Ramos (cell line): ENCODE results near the gene RBM19.
"Not testable (repeated sequence)": the region's sequence is repeated elsewhere in the genome, so short reads cannot be mapped to it uniquely, and the experiment has no call there.

Experiments
- in situ Hi-C: fragments of 300-500 bp; cut with MboI; formaldehyde crosslinking; loops from one replicate; pipeline ENCODE4 v1.14.3; 2022; ENCODE audit warnings: low sequenced_read_pairs; ENCODE audit not compliant: unreplicated experiment

The RBM19 gene, protein sequence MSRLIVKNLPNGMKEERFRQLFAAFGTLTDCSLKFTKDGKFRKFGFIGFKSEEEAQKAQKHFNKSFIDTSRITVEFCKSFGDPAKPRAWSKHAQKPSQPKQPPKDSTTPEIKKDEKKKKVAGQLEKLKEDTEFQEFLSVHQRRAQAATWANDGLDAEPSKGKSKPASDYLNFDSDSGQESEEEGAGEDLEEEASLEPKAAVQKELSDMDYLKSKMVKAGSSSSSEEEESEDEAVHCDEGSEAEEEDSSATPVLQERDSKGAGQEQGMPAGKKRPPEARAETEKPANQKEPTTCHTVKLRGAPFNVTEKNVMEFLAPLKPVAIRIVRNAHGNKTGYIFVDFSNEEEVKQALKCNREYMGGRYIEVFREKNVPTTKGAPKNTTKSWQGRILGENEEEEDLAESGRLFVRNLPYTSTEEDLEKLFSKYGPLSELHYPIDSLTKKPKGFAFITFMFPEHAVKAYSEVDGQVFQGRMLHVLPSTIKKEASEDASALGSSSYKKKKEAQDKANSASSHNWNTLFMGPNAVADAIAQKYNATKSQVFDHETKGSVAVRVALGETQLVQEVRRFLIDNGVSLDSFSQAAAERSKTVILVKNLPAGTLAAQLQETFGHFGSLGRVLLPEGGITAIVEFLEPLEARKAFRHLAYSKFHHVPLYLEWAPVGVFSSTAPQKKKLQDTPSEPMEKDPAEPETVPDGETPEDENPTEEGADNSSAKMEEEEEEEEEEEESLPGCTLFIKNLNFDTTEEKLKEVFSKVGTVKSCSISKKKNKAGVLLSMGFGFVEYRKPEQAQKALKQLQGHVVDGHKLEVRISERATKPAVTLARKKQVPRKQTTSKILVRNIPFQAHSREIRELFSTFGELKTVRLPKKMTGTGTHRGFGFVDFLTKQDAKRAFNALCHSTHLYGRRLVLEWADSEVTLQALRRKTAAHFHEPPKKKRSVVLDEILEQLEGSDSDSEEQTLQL

DNA sequence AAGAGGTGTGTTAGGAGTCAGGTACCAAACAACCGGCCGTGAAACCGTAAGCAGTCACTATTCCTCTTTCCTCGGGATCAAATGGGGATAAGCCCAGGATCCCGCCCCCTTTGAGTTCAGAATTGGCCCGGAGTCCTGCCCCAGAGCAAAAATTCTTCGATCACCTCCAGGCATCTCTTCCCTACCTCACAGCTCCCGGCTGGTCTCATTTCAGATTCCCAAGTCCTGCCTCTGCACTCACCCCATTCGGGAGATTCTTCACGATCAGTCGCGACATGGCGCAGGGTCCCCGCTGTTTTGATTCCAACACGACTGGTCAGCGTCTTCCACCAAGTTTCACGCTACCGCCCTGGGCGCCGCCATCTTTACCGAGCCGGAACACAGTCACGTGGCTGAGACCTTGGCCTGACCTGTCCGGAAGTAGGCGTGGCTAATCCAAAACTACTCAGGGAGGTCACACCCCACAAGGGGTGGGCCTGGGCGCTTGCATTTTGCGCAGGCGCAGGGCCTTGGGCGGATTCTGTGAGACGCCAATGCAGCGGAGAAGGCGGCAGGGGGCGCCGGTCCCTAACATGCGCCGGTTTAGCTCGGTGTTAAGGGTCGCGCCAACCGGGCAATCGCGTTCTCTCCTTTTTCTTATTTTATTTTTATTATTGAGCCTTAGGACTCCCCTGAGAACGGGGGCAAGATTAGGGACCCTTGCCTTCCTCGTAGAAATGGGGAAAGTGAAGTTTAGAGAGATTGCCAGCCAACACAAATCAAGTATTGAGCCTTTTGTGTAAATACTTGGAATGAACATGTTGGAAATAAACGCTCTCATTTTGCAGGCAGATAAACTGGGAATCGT lies at the start of gene RBM19:
Gene RBM19, minus strand, starts transcription at position 375 of the 847 bp plus-strand sequence. Its CDS starts 98 bp downstream, at position 277.
- in situ Hi-C loops = no loop called here

DNA sequence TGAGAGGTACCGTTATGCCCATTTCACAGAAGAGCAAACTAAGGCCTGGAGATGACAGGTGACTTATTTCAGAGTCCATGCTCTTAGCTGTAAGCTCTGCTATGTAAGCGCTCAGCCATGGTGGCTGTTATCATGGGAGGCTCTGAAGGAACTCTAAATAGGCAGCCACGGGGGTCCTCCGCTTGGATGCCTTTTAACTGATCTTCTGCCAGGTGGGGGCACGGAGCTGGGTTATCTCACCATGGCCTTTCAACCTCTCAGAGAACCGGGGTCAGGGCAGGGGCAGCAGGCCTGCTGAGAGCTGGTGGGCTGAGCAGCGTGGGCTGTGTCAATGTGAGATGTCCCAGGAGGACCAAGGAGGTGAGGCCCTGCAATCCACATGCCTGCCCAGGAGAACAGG lies 49.7 kb upstream of the RBM19 start:
- in situ Hi-C loops = no loop called here

DNA sequence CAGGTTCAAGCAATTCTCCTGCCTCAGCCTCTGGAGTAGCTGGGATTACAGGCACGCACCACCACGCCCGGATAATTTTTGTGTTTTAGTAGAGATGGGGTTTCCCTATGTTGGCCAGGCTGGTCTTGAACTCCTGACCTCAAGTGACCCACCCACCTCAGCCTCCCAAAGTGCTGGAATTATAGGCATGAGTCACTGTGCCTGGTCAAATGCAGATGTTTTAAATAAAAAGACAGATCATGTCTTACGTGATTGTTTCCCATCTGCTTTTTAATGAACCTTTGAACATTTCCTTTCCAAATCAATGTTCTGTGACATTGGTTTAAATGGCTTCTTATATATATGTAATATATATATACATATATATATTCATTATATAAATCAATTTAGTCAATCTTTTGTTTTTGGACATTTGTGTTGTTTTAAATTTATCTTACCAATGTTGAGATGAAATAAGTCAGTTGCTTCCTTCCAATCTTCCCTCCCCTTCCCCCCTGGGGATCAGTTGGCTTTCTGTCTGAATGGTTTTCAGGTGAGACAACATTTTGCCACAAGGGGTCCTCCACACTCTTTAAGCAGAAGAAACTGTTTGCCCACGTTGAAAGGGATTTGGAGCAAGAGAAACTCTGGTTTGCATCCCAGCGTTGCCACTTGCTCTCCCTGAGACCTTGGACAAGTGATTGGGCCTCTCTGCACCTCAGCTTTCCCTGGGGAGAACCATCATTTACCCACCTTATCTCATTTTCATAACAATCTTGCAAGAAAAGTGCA lies 47.6 kb upstream of the RBM19 start:
- in situ Hi-C loops = no loop called here

DNA sequence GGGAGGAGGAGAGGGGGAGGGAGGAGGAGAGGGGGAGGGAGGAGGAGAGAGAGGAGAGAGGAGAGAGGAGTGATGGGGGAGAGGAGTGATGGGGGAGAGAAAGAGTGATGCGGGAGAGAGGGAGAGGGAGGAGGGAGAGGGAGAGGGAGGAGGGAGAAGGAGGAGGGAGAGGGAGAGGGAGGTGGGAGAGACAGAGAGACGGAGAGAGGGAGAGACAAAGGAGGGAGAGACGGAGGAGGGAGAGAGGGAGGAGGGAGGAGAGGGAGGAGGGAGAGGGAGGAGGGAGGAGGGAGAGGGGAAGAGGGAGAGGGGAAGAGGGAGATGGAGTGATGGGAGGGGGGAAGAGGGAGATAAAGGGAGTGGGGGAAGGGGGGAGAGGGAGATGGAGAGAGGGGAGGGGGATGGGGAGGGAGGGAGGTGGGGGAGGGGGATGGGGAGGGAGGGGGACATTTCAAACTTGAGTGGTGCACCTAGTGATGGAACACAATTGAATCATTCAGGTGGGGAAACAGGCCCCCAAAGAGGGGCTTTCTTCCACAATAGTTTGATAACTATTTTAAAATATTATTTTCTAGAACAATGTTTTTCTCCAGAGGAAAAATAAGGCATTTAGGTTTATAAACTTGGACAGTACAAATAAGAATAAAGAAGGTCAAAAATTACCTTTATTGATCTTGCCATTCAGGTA lies 46.8 kb upstream of the RBM19 start:
- in situ Hi-C loops = no loop called here

DNA sequence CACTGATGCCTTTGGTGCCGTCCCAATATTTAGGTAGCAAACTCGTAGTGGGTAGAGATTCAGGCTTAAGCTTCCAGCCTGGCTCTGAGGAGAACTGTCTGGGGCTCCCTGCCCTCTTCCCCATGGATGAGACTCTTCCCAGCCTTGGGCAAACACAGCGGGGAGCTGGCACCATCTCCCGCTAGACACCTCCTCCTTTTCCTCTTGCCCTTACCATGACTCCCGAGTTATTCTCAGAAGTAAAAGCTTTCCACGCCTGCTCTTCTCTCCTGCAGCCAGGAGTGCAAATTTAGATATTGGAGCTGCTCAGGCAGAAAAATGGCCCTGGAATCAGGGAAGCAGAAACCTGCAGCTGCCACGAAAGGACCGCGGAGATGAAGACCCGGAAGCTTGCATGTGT lies 45.6 kb upstream of the RBM19 start:
- in situ Hi-C loops = no loop called here

DNA sequence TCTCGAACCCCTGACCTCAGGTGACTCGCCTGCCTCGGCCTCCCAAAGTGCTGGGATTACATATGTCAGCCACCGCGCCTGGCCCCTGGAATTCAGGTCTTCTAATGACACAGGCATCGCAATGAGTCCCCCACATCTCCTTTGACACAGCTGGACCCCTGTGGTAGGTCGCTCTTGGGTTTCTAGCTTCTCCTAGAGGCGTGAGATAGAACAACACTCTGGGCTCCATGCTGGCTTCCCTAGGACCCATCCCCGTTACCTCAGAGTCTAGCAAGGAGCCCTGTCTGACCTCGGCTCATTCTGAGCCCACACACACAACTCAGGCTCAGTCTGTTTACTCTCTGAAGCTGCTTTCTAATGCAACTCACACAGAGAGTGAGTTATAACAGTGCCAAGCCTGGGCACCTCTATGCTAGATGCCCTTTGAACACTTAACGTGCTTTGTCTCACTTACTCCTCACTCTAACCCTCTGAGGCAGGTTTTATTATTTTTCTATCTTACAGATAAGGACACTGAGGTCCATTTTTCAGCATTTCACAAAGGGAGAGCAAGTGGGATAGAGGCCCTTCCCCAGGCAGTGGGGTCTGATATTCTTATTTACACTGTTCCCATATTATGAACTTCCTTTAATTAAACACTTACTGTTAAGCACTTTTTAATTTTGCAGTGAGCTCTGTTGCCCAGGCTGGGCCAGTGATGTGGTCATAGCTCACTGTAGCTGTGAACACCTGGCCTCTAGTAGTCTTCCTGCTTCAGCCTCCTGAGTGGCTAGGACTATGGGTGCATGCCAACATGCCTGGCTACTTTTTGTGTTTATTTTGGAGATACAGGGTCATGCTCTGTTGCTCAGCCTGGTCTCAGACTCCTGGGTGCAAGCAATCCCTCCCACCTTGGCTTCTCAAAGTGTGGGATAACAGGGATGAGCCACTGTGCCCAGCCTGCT lies 40.6 kb upstream of the RBM19 start:
- in situ Hi-C loops = no loop called here

DNA sequence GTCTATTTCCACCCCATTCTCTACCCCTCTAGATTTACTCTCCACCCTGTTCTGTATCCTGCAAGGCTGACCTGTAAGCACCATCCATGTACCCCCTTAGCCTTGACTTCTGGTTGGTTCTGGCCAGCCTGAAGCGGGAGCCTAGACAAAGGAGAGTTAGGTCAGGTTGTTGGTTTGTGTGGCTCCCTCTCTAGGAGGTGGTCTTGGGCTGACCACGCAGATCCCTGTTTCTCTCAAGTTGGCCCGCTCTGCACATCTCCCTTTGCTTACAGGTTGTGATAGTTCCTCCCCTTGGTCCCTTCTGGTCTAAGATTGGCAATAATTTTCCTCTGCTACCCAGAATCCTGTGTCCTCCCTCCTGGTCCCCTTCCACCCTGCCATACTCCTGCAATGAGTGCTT lies 38.3 kb upstream of the RBM19 start:
- in situ Hi-C loops = no loop called here

DNA sequence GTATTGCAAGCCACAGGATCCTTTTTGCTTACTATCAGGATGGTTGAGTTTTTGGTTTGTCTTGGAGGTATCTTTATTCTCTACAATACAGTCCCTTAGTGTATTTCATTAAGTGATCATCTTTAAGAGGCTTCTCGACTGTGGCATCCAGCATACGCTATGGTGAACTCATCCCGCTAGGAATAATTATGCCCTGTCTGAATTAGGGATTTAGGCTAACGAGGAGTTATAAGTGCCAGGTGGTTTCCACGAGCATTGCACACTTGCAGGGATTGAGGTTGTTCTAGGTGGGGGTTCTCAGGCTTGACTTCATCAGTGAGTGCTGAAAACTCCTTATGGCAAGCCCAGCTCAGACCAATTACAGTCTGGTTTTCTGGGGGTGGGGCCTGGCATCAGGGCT lies 37.2 kb upstream of the RBM19 start:
- in situ Hi-C loops = no loop called here

DNA sequence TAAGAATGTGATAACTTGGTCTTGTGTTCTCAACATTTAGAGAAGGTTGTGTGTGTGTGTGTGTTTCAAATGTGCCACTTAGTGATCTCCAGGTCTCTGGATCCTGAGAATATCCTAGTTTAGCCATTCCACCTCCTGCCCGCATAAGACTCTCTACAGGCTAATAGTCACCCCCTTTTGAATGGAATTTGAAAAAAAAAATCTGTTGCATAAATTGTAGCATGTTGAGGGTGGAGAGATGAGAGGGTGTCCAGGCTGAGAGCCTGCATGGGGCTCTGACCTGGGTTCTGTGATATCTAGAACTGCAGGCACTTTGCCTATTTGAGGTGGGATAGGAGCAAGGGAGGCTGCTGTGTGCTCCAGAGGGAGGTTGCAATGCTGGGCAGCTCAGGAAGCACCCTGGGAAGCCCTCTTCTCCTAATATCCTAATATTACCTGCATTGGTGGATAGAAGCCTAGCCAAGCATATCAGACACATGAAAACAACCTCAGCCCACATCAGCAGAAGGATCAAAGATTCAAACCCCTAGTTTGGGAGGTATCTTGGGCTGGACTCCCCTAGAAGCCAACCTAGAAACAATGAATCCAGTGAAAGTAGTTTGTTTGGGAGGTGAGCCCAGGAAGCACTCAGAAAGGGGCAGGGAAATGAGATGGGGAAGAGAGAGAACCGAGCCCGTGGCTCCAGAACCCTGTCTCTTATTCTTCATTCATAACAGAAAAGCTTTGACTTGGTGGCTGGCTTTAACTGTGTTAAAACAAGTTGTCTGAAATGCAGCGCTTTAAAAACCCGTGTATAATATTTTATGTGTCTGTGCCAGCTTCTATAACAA lies 35.6 kb upstream of the RBM19 start:
- in situ Hi-C loops = no loop called here

DNA sequence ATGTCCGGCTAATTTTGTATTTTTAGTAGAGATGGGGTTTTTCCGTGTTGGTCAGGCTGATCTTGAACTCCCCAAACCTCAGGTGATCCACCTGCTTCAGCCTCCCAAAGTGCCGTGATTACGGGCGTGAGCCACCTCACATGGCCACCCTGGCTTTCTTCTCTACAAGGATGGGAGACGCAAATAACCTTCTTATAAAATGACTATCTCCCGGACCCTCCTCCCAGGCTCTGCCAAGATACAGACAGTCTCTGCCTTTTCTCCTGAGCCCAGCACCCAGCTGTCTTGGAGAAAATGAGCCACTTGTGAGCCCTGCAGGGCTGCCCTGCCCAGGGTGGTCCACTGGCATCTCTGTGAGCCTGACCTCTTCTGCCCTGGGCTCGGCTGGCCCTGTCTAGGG lies 34.7 kb upstream of the RBM19 start:
- in situ Hi-C loops = no loop called here

DNA sequence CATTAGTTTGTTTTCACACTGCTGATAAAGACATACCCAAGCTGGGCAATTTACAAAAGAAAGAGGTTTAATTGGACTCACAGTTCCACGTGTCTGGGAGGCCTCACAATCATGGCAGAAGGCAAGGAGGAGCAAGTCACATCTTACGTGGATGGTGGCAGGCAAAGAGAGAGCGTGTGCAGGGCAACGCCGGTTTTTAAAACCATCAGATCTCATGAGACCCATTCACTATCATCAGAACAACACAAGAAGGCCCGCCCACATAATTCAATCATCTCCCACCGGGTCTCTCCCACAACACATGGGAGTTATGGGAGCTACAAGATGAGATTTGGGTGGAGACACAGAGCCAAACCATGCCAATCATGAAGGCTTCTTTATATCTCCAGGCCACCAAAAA lies 34.1 kb upstream of the RBM19 start:
- in situ Hi-C loops = not testable (repeated sequence)

DNA sequence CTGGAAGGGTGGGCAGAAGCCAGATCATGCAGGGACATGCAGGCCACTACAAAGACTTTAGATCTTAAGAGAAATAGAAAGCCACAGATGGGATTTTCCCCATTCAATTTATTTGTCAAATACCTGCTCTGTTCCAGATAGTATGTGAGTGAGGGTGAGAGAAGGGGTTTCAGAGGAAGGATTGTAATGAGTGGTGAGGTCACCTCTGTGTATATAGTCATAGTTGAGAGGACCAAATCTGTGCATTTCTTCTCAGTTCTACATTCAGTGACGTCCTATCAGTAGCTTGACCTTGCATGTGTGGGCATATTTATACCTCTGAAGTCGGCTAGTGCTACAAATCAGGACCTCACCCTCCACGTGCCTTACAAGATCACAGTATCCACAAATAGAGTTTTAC lies 31.2 kb upstream of the RBM19 start:
- in situ Hi-C loops = loop anchor here (25.0 kb wide), 1 partner anchor 1915 kb away; no protein-coding TSS in a partner anchor

DNA sequence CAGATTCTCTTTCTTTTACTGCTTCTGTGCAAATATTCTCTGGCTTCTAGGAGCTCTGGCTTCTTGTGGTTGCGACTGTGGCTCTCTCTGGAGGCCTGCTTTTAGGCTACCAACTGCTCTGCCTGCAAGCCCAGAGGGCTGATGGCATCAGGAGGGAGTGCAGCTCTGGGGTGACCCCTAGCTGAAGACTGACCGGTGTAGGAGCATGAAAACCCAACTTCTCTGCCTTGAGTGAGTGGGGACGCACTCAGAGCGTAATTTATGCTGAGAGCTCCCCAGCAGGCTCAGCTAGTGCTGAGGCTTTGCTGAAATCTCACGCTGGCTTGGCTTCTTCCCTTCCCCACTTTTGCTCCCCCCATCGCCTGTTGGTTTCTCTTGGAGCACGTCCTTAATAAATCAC lies 29.9 kb upstream of the RBM19 start:
- in situ Hi-C loops = loop anchor here (25.0 kb wide), 1 partner anchor 1916 kb away; no protein-coding TSS in a partner anchor

DNA sequence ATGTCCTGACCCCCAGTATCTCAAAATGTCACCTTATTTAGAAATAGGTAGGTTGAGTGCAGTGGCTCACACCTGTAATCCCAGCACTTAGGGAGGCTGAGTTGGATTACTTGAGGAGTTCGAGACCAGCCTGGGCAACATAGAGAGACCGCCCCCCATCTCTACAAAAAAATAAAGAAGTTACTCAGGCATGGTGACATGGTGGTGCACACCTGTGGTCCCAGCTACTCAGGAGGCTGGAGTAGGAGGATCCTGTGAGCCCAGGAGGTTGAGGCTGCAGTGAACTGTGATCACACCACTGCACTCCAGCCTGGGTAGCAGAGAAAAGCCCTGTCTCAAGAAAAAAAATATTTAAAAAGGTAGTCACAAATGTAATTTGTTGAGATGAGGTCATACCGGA lies 27.9 kb upstream of the RBM19 start:
- in situ Hi-C loops = loop anchor here (25.0 kb wide), 1 partner anchor 1918 kb away; no protein-coding TSS in a partner anchor

DNA sequence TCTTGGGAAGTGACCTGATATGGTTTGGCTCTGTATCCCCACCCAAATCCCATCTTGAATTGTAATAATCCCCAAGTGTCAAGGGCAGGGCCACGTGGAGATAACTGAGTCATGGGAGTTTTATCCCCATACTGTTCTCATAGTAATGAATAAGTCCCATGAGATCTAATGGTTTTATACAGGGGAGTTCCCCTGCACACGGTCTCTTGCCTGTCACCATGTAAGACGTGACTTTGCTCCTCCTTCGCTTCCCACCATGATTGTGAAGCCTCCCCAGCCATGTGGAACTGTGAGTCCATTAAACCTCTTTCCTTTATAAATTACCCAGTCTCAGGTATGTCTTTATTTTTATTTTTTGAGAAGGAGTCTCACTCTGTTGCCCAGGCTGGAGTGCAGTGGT lies 26.6 kb upstream of the RBM19 start:
- in situ Hi-C loops = loop anchor here (25.0 kb wide), 1 partner anchor 1920 kb away; no protein-coding TSS in a partner anchor

DNA sequence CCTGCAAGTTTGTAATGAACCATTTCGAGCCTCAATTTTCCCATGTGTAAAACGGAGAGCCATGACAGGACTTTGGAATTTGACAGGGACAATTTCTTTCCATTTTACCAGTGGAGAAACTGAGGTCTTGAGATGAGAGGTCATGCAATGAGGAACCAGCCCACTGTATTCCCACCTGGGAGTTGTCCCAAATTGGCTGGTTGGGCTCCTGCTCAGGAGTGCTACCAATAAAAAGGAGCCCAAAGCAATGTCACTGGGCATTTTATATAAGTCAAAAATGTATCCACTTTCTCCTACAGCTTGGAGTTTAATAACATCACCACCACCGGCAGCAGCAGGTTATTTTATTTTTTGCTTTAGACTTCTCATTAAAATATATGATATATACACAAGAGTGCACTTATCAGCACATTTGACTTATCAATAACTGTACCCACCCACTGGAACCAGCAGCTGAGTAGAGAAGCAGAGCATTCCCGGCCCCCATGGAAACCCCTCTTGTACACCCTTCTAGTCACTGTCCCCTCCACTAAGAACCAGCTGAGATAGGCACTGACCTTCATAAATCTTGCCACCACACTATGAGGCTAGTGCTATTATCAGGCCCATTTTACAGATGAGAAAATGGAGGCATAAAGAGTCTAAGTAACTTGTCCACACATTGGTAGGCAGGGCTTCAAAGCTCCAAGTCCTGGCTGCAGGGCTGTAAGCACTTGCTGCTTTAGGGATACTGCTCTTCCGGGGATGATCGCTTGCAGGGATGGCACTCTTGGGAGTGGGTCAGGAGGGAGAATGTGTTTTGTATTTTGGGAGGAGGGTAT lies 25.3 kb upstream of the RBM19 start:
- in situ Hi-C loops = loop anchor here (25.0 kb wide), 1 partner anchor 1921 kb away; no protein-coding TSS in a partner anchor
